PFSK-1 (cell line): ENCODE data around the gene TTLL10.

Source experiments
- FOXP2 ChIP-seq: optimal IDR thresholded peaks from 2 replicates; pipeline ENCODE3; 2011; ENCODE audit warnings: borderline replicate concordance, control low read depth, inconsistent platforms; ENCODE audit not compliant: insufficient read depth; ENCODE audit errors: extremely low read length, extremely low read depth
- POLR2AphosphoS5 ChIP-seq: IDR thresholded peaks from 2 replicates; pipeline ENCODE4 v1.6.1; 2012; ENCODE audit warnings: low read depth, mild to moderate bottlenecking, control low read depth, low read length, moderate library complexity
- SIN3A ChIP-seq: IDR thresholded peaks from 2 replicates; pipeline ENCODE4 v1.6.1; 2012; ENCODE audit warnings: mild to moderate bottlenecking, low read length, moderate library complexity, borderline replicate concordance; ENCODE audit not compliant: insufficient read depth
- TAF1 ChIP-seq: IDR thresholded peaks from 2 replicates; pipeline ENCODE4 v1.6.1; 2012; ENCODE audit warnings: low read length, control low read depth, borderline replicate concordance; ENCODE audit not compliant: insufficient read depth
- TF ChIP-seq, protein P1 (sequence below), 2 experiments: IDR thresholded peaks; 2 replicates each; pipeline versions ENCODE4 v1.6.1 to v1.8.0; 2011 to 2012; ENCODE audit warnings: low read depth in 2 of 2, low read length in 2 of 2, control low read depth in 1 of 2, inconsistent platforms in 1 of 2, mild to moderate bottlenecking in 1 of 2, moderate library complexity in 1 of 2; ENCODE audit not compliant: insufficient read depth in 1 of 2

TTLL10 gene

DNA sequence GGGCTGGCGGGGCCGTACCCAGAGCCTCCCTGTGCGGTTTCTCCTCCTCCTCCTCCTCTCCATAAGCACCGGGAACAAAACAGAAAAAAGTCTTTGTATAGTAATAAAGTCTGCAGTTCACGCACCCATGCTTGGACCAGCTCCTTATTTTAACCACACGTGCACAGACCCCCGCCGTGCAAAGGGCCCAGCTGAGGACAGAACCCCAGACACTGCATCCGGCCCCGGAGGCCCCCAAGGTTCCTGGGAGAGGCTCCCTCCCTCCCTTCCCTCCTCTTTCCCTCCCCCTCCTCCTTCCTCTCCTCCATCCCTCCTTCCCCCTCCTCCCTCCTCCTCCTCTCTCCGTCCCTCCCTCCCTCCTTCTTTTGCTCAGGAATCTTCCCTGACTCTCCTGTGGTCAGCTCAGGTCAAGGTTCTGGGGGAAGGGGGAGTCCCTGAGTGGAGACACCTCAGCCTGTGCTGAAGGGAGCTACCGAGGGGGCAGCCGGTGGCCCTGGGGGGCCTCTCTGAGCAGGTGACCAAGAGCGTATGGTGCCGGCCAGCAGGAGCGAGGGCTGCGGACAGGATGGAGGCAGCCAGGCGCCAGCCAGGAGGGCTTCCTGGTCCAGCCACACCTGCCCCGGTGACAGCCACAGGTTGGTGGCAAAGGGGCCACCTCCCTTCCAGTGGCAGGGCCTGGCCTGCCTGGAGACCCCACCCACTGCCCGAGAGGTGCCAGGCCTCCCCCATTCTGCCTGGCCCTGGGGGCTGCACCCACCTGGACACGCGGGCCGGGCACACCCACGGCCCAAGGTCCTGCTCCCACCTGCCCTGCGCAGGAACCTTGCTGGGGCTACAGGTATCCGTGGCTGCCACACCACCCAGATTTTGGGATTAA lies 3.2 kb upstream of the TTLL10 start:
- no peak for TF ChIP-seq SIN3A

DNA sequence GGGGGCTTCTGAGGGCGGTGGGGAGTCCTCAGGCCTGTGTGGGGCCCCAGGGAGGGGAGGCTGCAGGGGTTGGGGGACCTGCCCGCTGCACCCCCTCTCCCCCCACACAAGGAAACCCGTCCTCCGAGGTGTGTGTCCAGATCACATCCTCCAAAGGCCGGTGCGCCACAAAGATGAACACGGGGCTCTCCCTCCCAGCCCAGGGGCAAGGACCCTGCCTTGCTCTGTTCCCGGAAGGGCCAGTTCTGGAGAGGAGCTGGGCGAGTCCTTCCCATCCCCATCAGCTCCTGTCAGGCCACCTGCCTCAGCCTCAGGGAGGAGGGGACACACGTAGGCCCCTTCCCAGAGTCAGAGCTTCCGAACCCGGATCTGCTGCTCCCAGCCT lies 2.5 kb upstream of the TTLL10 start:
- TF ChIP-seq, protein P1, sequence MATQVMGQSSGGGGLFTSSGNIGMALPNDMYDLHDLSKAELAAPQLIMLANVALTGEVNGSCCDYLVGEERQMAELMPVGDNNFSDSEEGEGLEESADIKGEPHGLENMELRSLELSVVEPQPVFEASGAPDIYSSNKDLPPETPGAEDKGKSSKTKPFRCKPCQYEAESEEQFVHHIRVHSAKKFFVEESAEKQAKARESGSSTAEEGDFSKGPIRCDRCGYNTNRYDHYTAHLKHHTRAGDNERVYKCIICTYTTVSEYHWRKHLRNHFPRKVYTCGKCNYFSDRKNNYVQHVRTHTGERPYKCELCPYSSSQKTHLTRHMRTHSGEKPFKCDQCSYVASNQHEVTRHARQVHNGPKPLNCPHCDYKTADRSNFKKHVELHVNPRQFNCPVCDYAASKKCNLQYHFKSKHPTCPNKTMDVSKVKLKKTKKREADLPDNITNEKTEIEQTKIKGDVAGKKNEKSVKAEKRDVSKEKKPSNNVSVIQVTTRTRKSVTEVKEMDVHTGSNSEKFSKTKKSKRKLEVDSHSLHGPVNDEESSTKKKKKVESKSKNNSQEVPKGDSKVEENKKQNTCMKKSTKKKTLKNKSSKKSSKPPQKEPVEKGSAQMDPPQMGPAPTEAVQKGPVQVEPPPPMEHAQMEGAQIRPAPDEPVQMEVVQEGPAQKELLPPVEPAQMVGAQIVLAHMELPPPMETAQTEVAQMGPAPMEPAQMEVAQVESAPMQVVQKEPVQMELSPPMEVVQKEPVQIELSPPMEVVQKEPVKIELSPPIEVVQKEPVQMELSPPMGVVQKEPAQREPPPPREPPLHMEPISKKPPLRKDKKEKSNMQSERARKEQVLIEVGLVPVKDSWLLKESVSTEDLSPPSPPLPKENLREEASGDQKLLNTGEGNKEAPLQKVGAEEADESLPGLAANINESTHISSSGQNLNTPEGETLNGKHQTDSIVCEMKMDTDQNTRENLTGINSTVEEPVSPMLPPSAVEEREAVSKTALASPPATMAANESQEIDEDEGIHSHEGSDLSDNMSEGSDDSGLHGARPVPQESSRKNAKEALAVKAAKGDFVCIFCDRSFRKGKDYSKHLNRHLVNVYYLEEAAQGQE (IDR thresholded peaks at IDR 0.05; ENCODE audit: insufficient read depth in 1 of 2, low read depth in 2 of 2, low read length in 2 of 2) = no peak
- no peak for TF ChIP-seq FOXP2

DNA sequence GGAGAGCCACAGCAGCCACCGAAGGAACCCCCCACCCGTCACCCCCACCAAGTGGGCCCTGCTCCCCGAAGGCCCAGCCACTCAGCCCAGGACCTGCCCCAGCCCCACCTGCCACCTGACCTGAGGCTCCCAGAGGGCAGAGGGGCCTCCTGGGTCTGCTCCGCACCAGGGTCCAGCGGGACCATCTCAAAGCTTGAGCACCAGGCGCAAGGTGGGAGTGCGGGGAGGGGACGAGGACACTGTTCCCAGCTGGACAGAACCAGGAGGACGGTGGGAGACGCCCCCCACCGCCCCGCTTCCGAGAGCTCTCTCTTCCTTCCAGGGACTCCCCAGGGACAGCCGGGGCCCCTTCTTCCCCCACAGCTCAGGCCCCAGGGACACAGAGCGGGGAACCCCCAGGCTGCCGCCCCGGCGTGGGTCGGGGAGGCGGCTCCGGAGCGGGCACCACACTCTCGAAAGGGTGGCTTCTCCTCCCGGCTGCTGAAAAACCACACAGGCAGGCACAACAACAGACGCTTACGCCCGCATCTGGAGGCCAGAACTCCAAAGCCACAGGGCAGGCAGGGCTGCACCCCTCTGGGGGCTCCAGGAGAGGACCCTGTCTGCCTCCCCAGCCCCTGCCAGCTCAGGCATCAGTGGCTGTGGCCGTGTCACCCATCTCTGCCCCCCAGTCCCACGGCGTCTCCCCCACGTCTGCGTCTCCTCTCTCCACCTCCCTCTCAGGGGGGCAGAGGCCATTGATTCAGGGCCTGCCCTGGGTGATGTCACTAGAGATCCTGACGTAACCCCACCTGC lies 1.9 kb upstream of the TTLL10 start:
- TF ChIP-seq POLR2AphosphoS5 (no peak), SIN3A (no peak), TAF1 (no peak), FOXP2 (no peak)
- TF ChIP-seq, protein P1 (IDR thresholded peaks at IDR 0.05; ENCODE audit: insufficient read depth in 1 of 2, low read depth in 2 of 2, low read length in 2 of 2) = no peak

DNA sequence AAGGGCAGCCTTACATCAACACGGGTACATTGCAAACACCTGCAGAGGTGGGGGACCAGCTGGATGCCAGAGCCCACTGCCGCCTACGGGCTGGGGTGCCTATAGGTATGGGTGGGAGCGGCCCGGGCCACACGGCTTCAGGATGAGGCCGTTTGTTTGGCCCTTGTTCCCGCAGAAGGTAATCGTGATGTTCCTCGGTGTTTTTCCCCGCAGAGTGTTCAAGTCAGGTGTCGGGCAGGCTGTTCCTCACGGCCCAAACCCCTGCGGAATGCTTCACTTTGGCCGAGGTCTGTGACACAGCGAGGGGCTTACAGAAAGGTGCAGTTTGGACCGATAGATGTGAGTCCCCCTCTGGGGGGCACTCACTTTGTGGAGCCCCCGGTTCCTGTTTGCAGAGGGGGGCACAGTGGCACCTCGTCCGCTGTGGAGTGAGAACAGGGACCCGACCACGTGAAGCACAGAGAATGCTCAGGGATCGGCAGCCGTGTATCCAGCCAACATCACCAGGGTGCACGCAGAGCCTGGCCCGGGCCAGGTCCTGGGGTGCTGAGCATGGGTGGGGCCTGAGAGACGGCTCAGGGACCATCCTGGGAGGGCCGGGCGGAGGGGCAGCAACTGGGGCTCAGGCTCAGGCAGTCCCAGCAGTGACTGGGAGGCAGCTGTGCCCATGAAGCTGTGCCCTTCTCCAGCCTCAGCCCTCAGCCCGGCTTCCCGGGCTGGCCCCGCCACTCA lies 453 bp upstream of the TTLL10 start:
- TF ChIP-seq FOXP2 (no peak), TAF1 (no peak), SIN3A (no peak), POLR2AphosphoS5 (no peak)
- TF ChIP-seq, protein P1 (IDR thresholded peaks at IDR 0.05; ENCODE audit: insufficient read depth in 1 of 2, low read depth in 2 of 2, low read length in 2 of 2) = no peak

DNA sequence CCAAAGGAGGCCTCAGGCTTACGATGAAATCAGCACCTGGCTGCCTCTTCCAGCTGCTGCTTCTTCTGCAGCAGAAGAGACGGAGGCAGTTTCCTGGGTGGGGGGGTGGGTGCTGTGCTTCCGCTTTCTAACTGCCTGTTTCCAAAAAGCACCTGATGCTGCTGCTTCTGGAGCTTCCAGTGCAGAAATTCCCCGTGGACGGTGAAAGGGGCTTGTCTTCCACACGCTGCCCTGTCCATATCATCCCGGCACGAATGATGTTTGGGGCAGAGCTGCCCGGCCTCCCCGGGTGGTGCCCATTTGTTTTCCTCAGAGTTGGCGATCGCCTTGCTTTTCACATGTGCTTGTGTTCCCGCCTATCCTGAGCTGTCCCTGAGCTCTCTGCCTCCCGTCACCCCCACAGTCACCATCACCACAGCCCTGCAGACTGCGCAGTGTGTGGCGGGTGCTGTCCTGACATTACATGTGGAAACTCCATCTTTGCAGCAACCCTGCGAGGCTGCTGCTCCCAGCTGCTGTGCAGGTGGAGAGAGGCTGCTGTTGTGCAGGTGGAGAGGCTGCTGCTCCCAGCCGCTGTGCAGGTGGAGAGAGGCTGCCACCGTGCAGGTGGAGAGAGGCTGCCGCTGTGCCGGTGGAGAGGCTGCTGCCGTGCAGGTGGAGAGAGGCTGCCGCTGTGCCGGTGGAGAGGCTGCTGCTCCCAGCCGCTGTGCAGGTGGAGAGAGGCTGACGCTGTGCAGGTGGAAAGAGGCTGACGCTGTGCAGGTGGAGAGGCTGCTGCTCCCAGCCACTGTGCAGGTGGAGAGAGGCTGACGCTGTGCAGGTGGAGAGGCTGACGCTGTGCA lies 1.8 kb downstream of the TTLL10 start:
- no peak for TF ChIP-seq FOXP2
- TF ChIP-seq POLR2AphosphoS5 = no peak
- TF ChIP-seq SIN3A = no peak
- TF ChIP-seq, protein P1 (IDR thresholded peaks at IDR 0.05; ENCODE audit: insufficient read depth in 1 of 2, low read depth in 2 of 2, low read length in 2 of 2) = no peak
- TF ChIP-seq TAF1 = no peak
